Bone marrow (tissue), 2 donors: ENCODE measurements around the gene NR1H4.
"Not testable (repeated sequence)": the region's sequence is repeated elsewhere in the genome, so short reads cannot be mapped to it uniquely, and the experiment has no call there.

Source experiments
- DNase-seq, 2 donors: peaks; one replicate each; lab custom pipeline; 2025; lab: John Stamatoyannopoulos, UW

NR1H4 gene

GRCh38 chr12:100567945-100568344, 94.3 kb downstream of the NR1H4 start:
- no peak for DNase-seq

GRCh38 chr12:100572184-100572583, 98.5 kb downstream of the NR1H4 start:
- DNase-seq, result no peak

GRCh38 chr12:100573292-100574186, 99.9 kb downstream of the NR1H4 start, which contains the start of gene GAS2L3:
Gene GAS2L3, plus strand, starts transcription at chr12:100573684. Its CDS starts 21,221 bp downstream, at chr12:100594905.
- peak in 1 of 2 donors; percentile 63 for DNase-seq

- no peak for DNase-seq
These were observed 100.8 kb downstream of the NR1H4 start for GRCh38 chr12:100574187-100575074.

GRCh38 chr12:100576331-100577036, 102.8 kb downstream of the NR1H4 start:
- DNase-seq, result no peak

- no peak for DNase-seq
These were observed 105.3 kb downstream of the NR1H4 start for GRCh38 chr12:100578923-100579322.

- no peak for DNase-seq
These were observed 106.2 kb downstream of the NR1H4 start for GRCh38 chr12:100579844-100580243.

- no peak for DNase-seq
These were observed 110.6 kb downstream of the NR1H4 start for GRCh38 chr12:100584256-100584655.

- no peak for DNase-seq
These were observed 118.3 kb downstream of the NR1H4 start for GRCh38 chr12:100591979-100592378.

GRCh38 chr12:100593490-100593889, 119.8 kb downstream of the NR1H4 start:
- no peak for DNase-seq

GRCh38 chr12:100601626-100602025, 128.0 kb downstream of the NR1H4 start:
- no peak for DNase-seq

- not testable (repeated sequence) for DNase-seq
These were observed 129.3 kb downstream of the NR1H4 start for GRCh38 chr12:100602997-100603396.

GRCh38 chr12:100608776-100609175, 135.1 kb downstream of the NR1H4 start:
- DNase-seq, result peak in 1 of 2 donors; percentile 10

GRCh38 chr12:100610666-100611430, 137.2 kb downstream of the NR1H4 start:
- DNase-seq, result no peak

- no peak for DNase-seq
These were observed 138.9 kb downstream of the NR1H4 start for GRCh38 chr12:100612606-100613005.
